ENCODE results near the gene HTR6.
A peak's percentile ranks its signal among the peaks of the same experiment; 100 is the strongest.

HTR6 gene

DNA sequence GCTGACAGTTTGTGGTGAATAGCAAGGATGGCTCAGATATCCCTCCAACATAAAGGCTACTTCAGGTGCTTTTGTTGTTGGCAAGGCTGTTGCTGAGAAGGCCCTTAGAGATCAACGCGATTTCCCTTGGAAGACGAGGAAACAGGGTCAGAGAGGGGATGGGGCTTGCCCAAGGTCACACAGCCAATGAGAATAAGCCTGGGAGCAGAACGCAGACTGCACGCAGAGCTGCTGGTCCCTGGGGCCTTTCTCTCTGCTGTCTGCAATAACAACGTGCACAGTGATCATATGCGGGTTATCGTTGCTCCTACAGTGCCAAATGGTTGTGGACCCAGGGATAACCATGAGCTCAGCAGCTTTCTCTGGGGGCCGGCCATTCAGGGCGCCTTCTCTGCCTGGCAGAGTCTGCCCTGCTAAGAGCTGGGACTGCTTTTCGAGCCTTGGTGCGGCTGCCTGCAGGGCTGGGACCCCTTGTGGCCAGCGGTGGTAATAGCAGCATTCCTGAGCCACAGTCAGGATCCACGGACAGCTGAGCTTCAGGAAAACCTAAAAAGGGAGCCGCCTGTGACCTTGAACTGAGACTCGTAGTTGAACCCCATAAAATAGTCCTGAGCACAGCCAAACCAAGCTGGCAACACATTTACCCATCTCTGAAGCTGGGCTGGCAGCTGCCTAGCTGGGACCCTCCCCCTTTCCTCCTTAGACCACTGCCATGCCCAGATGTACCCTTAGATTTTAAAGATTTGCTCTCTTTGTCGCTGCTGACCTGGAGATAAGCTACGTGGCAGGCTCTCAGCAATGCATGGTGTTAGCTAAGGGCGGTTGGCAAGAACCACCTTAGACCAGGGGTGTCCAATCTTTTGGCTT, 39.8 kb downstream of the HTR6 start:
- no peak for DNase-seq (ENCODE audit: low read depth)
- no peak overlapping the region for H3K4me3 ChIP-seq (ENCODE audit: low read depth, low read length)

DNA sequence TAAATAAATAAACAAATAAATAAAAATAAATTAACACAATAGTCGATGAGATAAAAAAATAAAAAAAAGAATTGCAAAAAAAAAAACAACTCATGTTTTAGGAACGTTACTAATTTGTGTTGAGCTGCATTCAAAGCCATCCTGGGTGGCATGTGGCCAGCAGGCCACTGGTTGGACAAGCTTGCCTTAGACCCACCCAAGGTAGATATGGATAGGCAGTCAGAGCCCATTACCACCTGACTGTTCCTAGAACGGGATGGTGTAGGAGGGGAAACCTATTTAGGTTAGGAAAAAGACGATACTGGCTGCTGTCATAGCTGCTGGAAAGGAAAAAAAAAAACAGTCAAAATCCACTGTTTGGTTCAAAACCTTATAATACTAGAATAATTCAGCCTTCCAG, 40.8 kb downstream of the HTR6 start:
- TF ChIP-seq, protein P1, sequence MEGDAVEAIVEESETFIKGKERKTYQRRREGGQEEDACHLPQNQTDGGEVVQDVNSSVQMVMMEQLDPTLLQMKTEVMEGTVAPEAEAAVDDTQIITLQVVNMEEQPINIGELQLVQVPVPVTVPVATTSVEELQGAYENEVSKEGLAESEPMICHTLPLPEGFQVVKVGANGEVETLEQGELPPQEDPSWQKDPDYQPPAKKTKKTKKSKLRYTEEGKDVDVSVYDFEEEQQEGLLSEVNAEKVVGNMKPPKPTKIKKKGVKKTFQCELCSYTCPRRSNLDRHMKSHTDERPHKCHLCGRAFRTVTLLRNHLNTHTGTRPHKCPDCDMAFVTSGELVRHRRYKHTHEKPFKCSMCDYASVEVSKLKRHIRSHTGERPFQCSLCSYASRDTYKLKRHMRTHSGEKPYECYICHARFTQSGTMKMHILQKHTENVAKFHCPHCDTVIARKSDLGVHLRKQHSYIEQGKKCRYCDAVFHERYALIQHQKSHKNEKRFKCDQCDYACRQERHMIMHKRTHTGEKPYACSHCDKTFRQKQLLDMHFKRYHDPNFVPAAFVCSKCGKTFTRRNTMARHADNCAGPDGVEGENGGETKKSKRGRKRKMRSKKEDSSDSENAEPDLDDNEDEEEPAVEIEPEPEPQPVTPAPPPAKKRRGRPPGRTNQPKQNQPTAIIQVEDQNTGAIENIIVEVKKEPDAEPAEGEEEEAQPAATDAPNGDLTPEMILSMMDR (IDR thresholded peaks at IDR 0.05; ENCODE audit: low read depth, low read length, missing control alignments): no peak
- DNase-seq (ENCODE audit: low read depth): no peak

More for the DNA sequence above, 39.8 kb downstream of the HTR6 start:
- TF ChIP-seq, protein P1 (IDR thresholded peaks at IDR 0.05; ENCODE audit: low read depth, low read length, missing control alignments): peak; percentile 97

DNA sequence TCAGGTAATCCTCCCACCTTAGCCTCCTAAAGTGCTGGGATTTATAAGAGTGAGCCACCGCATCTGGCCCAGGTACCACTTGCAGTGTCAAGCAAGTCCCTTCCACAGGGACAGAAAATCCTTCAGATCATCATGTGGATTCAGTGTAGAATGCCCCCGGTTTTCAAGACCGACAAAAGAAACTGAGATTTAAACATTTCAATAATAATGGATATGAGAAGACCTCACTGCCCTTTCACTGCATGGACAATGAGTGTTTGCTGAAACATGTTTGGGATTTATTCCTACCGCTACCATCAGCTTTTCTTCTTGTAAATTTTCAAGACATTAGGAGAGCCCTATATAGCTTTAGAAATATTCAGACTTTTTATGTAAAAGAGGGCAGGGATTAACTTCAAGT, 41.5 kb downstream of the HTR6 start:
- H3K4me3 ChIP-seq (ENCODE audit: low read depth, low read length): no peak overlapping the region
- TF ChIP-seq, protein P1 (IDR thresholded peaks at IDR 0.05; ENCODE audit: low read depth, low read length, missing control alignments): no peak
- DNase-seq (ENCODE audit: low read depth): no peak

More for the DNA sequence above, 40.8 kb downstream of the HTR6 start:
- no peak overlapping the region for H3K4me3 ChIP-seq (ENCODE audit: low read depth, low read length)

DNA sequence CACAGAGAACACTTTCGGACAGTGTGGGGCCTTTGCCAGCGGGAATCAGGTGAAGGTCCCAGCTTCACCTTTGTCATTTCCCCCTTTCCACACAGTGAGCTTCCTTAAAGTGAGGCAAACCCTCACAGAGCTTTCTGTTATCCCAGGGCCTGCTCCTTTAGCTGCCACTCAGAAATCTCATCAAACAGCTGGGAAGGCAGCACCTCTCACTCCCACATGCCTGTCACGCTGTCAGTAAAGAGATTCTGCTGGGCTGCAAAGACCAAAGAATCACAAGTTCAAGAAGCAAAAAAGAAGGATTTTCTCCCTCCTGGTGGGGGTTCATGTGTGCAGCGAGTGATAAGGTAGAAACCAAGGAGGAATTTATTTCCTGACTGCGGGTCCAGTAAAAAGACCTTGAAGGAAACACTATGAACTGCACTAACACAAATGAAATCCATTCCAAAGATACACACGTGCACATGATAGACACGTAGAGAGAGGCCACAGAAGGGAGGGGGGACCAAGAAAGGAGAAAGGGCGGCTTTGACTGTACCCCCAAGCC, 44.0 kb downstream of the HTR6 start:
- H3K4me3 ChIP-seq (ENCODE audit: low read depth, low read length): no peak overlapping the region
- DNase-seq (ENCODE audit: low read depth): no peak
- TF ChIP-seq, protein P1 (IDR thresholded peaks at IDR 0.05; ENCODE audit: low read depth, low read length, missing control alignments): no peak

DNA sequence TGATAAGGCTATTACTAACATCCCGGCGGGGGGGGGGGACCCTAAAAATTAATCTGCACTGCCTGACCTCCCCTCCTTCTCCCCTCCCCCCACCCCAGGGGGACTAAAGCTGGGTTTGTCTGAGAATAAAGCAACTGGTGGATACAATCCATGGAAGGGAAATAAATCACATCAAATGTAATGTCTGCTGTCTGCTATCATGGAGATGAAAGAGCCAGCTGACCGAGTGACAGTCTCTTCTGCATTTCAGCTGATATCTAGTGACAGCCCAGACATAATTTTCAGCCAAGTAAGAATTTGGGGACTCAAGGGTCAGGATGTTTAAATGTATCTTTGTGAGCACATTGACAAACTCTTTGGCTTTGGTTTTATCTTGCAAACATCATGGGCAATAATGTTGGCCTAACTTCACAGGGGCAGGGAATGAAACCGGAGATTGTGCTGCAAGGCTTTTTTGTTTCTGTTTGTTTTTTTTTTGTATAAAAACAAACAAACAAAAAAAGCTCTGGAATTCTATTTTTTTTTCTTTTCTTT, 44.7 kb downstream of the HTR6 start:
- TF ChIP-seq, protein P1 (IDR thresholded peaks at IDR 0.05; ENCODE audit: low read depth, low read length, missing control alignments): no peak
- no peak overlapping the region for H3K4me3 ChIP-seq (ENCODE audit: low read depth, low read length)
- no peak for DNase-seq (ENCODE audit: low read depth)

DNA sequence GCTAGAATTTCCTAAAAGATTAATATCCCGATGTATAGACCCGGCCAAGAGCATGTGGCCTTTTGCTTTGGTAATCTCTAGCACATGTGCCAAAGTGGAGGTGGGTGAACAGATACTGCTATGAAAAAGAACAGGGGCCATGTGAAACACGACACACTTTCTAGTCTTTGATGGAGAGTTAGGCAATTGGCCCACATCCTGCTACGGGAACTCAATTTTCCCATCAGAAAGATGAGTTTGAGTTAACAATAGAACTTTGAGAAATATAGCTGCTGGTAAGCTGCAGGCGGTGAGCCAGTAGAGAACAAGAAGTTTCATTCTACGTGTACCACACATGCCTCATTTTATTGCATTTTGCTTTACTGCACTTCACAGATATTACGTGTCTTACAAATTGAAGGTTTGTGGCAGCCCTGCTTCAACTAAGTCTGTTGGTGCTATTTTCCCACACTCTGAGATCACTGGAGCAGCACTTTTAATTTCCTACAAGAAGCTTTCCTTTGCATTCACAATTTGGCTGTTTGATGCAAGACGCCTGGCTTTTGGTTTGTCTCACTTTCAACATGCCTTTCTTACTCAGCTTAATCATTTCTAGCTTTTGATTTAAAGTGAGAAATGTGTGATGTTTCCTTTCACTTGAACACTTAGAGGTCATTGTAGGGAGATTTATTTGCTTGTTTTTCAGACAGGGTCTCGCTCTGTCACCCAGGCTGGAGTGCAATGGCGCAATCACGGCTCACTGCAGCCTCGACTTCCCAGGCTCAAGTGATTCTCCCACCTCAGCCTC, 46.3 kb downstream of the HTR6 start:
- peak; percentile 70 for DNase-seq (ENCODE audit: low read depth)
- no peak overlapping the region for H3K4me3 ChIP-seq (ENCODE audit: low read depth, low read length)
- TF ChIP-seq, protein P1 (IDR thresholded peaks at IDR 0.05; ENCODE audit: low read depth, low read length, missing control alignments): no peak

All from GM12864 (cell line).